DMS 273 (cell line): ENCODE data around the gene APOC4.
"Not testable (repeated sequence)": the region's sequence is repeated elsewhere in the genome, so short reads cannot be mapped to it uniquely, and the experiment has no call there.

Experiments used
- DNase-seq: peaks from one replicate; lab custom pipeline; 2025; ENCODE audit not compliant: unreplicated experiment; lab: John Stamatoyannopoulos, UW

Gene APOC4, protein sequence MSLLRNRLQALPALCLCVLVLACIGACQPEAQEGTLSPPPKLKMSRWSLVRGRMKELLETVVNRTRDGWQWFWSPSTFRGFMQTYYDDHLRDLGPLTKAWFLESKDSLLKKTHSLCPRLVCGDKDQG

DNA sequence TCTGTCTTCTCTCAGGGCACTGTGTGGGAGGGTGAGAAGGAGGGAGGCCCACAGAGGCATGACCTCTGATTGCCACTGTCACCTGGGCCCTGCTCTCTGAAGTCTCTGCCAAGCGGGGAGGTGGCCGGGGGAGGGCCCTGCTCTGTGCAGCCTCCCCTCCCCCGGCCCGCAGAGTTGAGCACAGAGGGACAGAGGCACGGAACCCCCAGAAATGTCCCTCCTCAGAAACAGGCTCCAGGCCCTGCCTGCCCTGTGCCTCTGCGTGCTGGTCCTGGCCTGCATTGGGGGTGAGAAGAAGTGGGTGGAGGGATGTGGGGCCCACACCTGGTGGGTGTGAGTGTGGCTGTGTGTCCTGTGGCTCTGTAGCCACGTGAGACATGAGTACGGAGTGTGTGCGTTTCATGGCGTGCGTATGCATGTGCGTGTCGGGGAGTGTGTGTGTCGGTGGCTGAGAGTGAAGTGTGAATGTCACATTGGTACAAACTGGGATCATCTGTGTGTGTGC, at the start of gene APOC4:
TSS of gene APOC4 (plus strand) at position 171 of the 505 bp plus-strand sequence. CDS start at position 212, 41 bp downstream.
- no peak for DNase-seq

- DNase-seq, result no peak
Observed at GRCh38 chr19:44892932-44893331, 49.1 kb upstream of the APOC4 start.

GRCh38 chr19:44893332-44894051, 48.5 kb upstream of the APOC4 start:
- no peak for DNase-seq

DNA sequence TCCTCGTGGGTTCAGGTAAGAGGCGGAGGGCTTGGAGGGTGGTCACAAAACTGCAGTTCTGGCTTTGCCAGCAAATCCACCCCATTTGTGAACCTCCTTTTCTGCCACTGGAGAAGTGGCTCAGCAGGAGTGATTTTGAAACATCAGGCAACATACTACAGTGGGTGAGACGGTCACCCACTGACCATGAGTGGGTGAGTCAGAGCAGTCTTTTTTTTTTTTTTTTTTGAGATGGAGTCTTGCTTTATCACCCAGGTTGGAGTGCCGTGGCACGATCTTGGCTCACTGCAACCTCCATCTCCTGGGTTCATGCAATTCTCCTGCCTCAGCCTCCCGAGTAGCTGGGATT, 48.0 kb upstream of the APOC4 start:
- DNase-seq, result no peak

DNA sequence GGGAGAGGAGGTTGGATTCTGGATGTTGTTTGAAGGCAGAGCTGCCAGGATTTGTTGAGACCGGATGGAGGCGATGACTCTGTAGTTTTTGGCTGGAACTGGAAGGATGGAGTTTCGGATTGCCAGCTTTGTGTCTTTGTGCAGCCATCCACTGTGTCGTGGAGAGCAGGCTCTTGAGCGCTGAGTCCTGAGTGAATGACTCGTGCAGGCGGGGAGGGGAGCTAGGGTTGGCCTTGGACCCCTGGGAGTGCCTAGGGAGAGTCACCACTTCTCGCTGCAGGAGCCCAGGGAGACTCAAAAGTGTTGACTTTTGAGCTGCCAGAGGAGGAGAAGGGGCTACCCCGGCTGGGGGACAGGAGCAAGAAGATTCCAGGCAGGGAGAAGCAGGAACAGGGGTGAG, 47.1 kb upstream of the APOC4 start:
- no peak for DNase-seq

DNA sequence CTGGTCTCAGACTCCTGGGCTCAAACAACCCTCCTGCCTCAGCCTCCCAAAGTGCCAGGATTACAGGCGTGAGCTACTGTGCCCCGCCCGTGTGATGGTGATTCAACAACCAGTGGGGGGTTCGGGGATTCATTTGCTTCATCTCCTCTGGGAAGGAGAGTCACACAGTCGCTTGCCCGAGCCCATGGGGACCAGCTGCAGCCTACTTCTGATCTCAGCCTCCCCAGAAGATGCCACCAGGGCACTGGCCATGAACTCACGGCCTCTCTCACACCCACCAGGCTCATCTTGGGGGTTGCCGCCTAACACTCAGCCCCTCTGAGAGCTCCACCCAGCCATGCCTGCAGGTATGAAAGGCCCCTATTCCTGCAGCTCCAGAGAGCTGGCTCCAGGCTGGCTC, 44.2 kb upstream of the APOC4 start:
- no peak for DNase-seq

DNA sequence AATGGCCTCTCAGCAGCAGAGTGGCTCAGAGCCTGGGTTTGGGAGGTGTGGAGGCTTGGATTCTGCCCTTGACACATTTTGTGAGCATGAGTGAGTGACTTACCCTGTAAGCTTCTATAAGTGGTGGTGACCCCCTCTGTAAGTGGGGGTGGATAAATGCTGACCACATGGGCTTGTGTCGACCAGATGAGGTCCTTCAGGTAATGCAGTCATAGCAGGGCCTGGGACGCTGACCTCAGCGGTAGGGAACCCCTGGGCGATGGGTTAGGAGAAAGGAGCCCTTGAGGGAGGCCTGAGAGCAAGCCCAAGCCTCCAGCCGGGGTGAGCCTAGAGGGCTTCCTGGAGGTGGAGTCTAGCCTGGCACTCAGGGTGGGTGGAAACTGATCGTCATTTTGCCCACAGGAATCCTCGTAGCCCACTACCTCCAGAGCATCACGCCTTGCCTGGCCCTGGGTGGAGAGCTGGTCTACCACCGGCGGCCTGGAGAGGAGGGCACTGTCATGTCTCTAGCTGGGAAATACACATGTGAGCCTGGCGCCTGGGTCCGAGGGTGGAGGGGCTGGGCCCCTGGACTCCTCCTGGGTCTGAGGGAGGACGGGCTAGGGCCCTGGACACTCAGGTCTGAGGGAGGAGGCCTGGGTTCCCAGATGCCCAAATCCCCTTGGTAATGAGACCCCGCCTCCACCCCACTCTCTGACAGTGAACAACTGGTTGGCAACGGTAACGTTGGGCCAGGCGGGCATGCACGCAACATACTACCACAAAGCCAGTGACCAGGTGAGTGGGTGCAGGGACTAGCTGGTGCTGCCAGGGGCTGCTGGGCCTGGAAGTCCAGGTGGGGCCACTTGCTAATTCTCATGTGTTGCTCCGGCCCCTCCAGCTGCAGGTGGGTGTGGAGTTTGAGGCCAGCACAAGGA, 41.5 kb upstream of the APOC4 start:
- DNase-seq, result no peak

DNA sequence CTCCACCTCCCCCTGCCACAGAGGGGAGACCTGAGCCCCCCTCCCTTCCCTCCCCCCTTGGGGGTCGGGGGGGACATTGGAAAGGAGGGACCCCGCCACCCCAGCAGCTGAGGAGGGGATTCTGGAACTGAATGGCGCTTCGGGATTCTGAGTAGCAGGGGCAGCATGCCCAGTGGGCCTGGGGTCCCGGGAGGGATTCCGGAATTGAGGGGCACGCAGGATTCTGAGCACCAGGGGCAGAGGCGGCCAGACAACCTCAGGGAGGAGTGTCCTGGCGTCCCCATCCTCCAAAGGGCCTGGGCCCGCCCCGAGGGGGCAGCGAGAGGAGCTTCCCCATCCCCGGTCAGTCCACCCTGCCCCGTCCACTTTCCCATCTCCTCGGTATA, 38.8 kb upstream of the APOC4 start:
- DNase-seq, result no peak

GRCh38 chr19:44903602-44904425, 38.2 kb upstream of the APOC4 start:
- DNase-seq, result peak; percentile 86

- DNase-seq, result peak; percentile 66
Observed at GRCh38 chr19:44904426-44904994, 37.5 kb upstream of the APOC4 start.

DNA sequence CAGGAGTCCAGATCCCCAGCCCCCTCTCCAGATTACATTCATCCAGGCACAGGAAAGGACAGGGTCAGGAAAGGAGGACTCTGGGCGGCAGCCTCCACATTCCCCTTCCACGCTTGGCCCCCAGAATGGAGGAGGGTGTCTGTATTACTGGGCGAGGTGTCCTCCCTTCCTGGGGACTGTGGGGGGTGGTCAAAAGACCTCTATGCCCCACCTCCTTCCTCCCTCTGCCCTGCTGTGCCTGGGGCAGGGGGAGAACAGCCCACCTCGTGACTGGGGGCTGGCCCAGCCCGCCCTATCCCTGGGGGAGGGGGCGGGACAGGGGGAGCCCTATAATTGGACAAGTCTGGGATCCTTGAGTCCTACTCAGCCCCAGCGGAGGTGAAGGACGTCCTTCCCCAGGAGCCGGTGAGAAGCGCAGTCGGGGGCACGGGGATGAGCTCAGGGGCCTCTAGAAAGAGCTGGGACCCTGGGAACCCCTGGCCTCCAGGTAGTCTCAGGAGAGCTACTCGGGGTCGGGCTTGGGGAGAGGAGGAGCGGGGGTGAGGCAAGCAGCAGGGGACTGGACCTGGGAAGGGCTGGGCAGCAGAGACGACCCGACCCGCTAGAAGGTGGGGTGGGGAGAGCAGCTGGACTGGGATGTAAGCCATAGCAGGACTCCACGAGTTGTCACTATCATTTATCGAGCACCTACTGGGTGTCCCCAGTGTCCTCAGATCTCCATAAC, 36.4 kb upstream of the APOC4 start, which contains the start of gene APOE:
TSS of gene APOE (plus strand) at position 360 of the 724 bp plus-strand sequence. CDS start 829 bp downstream, outside the sequence.
- DNase-seq, result peak; percentile 84

GRCh38 chr19:44907613-44908012, 34.4 kb upstream of the APOC4 start:
- no peak for DNase-seq

- DNase-seq, result no peak
Observed at GRCh38 chr19:44908074-44908835, 33.8 kb upstream of the APOC4 start.

- DNase-seq, result no peak
Observed at GRCh38 chr19:44908836-44909261, 33.2 kb upstream of the APOC4 start.

DNA sequence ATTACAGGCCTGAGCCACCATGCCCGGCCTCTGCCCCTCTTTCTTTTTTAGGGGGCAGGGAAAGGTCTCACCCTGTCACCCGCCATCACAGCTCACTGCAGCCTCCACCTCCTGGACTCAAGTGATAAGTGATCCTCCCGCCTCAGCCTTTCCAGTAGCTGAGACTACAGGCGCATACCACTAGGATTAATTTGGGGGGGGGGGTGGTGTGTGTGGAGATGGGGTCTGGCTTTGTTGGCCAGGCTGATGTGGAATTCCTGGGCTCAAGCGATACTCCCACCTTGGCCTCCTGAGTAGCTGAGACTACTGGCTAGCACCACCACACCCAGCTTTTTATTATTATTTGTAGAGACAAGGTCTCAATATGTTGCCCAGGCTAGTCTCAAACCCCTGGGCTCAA, 32.3 kb upstream of the APOC4 start:
- peak; percentile 40 for DNase-seq

GRCh38 chr19:44911896-44912295, 30.1 kb upstream of the APOC4 start:
- not testable (repeated sequence) for DNase-seq

- DNase-seq, result peak; percentile 96
Observed at GRCh38 chr19:44912854-44913253, 29.2 kb upstream of the APOC4 start.

GRCh38 chr19:44913512-44914432, 28.3 kb upstream of the APOC4 start:
- DNase-seq, result peak; percentile 66
